Measurements from ENCODE around the gene JAK1.

GRCh38 chr1:65014321-65014720 lies 48.0 kb upstream of the JAK1 start:
- TF ChIP-seq CTCF (IDR thresholded peaks at IDR 0.05) (no peak), TCF7L2 (IDR thresholded peaks at IDR 0.05; ENCODE audit: low read depth, low read length) (no peak), POLR2AphosphoS5 (IDR thresholded peaks at IDR 0.05; ENCODE audit: low read depth, low read length) (no peak), SIN3A (IDR thresholded peaks at IDR 0.05; ENCODE audit: borderline replicate concordance, insufficient read depth, low read depth, low read length) (no peak), REST (IDR thresholded peaks at IDR 0.05; ENCODE audit: insufficient read depth in 1 of 2, low read depth in 2 of 2, low read length in 1 of 2) (no peak)

Data from Panc1 (cell line).